Measurements from ENCODE around the gene ZEB2. TPM values are rescaled to one million over a fixed set of nuclear protein-coding genes. Genes with fewer than 3 reads are reported as not detected.

The ZEB2 gene
- total RNA-seq, 4 donors from 2014 or later = 148 to 290 (median 218) TPM

DNA sequence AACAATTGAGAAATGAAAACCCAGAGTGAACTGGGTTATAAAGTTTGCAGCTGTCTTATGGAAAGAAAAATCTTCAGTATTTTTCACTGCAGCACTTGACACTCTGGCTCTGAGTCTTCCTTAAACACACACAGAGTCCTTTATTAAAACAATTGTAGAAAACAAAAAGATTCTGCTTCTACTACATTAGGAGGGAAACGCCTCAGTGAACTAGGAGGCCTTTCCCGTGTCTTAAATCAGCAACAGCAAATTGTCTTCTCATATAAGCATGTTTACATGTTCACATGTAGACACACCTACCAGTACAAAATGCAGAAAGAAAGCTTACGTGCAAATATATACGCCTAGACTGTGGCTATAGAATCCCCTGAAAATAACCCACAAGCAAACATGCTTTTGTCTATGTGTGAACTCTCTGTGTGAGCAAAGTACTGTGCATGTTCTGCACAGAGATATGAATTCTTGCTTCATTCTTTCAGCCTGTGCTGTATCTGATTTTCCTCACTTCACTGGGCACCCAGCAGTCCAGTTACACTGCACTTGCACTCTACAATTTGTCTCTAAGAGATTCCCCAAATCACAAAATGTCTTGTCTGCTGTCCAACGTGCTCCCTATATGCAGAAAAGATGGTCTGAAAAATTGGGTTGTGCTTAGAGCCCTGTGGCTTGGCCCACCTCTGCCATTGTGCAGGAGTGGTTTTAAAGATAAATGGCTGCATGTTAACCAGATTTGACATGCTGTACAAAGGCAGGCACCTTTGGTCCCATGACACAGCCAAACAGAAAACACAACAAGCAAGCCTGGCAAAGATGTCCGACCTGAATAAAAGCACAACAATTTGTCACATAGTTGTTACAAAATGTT is 24.5 kb downstream of the ZEB2 start:
- Histone ChIP-seq H3K27ac (peak overlapping the region; percentile 6 to 85 (median 54)), H3K4me3 (peak overlapping the region in 1 of 4 donors; percentile 5), H3K36me3 (peaks cover 0 to 7% (median 0%) of the 10 kb centered on the region in 3 donors), H3K9me3 (no peaks in the 10 kb centered on the region), H3K4me1 (peaks cover 0 to 79% (median 27%) of the 10 kb centered on the region in 4 donors), H3K27me3 (no peaks in the 10 kb centered on the region)
- TF ChIP-seq POLR2A (IDR thresholded peaks at IDR 0.05) (no peak), EP300 (IDR thresholded peaks at IDR 0.05) (no peak)
- TF ChIP-seq, protein P1, sequence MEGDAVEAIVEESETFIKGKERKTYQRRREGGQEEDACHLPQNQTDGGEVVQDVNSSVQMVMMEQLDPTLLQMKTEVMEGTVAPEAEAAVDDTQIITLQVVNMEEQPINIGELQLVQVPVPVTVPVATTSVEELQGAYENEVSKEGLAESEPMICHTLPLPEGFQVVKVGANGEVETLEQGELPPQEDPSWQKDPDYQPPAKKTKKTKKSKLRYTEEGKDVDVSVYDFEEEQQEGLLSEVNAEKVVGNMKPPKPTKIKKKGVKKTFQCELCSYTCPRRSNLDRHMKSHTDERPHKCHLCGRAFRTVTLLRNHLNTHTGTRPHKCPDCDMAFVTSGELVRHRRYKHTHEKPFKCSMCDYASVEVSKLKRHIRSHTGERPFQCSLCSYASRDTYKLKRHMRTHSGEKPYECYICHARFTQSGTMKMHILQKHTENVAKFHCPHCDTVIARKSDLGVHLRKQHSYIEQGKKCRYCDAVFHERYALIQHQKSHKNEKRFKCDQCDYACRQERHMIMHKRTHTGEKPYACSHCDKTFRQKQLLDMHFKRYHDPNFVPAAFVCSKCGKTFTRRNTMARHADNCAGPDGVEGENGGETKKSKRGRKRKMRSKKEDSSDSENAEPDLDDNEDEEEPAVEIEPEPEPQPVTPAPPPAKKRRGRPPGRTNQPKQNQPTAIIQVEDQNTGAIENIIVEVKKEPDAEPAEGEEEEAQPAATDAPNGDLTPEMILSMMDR (IDR thresholded peaks at IDR 0.05) = no peak
- 27 to 31% methylated on average over 6 of the region's 6 CpGs for WGBS, 2 donors
- no peak for DNase-seq (ENCODE audit: low spot score in 2 of 2)

DNA sequence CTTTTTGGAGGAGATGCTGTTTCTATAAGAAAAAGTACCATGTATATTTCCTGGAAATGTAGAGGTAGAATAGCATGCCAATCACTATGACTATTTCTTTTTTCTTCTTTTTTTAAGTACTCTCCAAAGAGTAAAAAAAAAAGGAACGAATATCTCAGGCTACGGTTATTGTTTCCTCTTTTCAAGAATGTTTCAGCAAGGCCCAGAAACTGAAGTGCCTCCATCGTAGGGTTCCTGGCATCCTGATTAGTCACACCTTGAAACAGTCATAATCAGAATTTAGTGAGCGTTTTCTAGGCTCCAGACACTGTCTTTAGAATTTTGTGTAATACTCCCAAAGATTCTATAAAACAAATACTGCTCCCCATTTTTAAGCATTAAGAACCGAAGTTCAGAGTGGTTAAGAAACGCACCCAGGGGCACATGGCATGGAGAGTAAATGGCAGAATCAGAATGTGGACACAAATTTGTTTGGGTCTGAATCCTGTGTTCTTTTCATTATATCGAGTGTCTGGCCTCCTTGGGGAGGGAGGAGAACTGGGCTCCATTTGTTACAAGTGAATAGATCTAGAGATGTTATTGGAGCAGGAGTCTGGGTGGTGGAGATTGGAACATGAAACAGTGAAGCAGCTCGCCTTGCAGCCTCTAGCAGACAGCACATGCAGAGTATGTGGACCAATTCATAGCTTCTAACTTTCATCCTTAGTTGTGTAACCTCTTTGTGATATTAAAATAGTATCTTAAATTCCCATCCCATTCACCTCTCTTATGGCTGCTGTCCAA is 26.7 kb downstream of the ZEB2 start:
- no peak for DNase-seq (ENCODE audit: low spot score in 2 of 2)
- Histone ChIP-seq H3K36me3 (peaks cover 0 to 7% (median 0%) of the 10 kb centered on the region in 3 donors), H3K4me3 (no peak overlapping the region), H3K27ac (peak overlapping the region in 2 of 4 donors; percentile 30 to 59), H3K4me1 (peaks cover 0 to 80% (median 27%) of the 10 kb centered on the region in 4 donors), H3K9me3 (no peaks in the 10 kb centered on the region), H3K27me3 (no peaks in the 10 kb centered on the region)
- WGBS, 2 donors = 54% methylated on average over 8 of the region's 8 CpGs
- TF ChIP-seq, protein P1 (IDR thresholded peaks at IDR 0.05) = no peak
- no peak for TF ChIP-seq EP300 (IDR thresholded peaks at IDR 0.05)
- TF ChIP-seq POLR2A (IDR thresholded peaks at IDR 0.05) = no peak

DNA sequence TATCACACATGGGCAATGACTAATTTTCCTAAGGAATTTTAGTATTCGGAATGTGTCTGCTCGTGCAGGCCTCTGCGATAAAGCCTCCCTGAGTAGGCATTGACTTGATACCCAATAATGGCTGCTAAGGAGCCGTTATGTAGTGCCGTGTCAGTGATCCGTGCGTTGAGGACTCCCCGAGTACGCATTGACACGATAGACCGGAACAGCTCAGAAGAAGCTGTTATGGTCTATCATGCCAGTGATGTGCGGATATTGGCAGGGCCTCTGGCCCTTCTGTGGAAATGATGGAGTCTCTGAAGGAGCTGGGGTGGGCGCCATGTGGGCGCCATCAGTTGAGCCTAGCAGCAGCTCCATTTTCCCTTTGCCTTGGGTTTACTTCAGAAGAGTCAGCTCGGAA is 29.1 kb downstream of the ZEB2 start:
- Histone ChIP-seq H3K9me3 (no peaks in the 10 kb centered on the region), H3K4me3 (no peak overlapping the region), H3K27ac (peak overlapping the region in 2 of 4 donors; percentile 4 to 65), H3K36me3 (peaks cover 0 to 7% (median 0%) of the 10 kb centered on the region in 3 donors), H3K4me1 (peaks cover 0 to 79% (median 24%) of the 10 kb centered on the region in 4 donors), H3K27me3 (no peaks in the 10 kb centered on the region)
- DNase-seq (ENCODE audit: low spot score in 2 of 2) = no peak
- 89 to 93% methylated on average over 15 of the region's 15 CpGs for WGBS, 2 donors
- TF ChIP-seq, protein P1 (IDR thresholded peaks at IDR 0.05) = no peak

DNA sequence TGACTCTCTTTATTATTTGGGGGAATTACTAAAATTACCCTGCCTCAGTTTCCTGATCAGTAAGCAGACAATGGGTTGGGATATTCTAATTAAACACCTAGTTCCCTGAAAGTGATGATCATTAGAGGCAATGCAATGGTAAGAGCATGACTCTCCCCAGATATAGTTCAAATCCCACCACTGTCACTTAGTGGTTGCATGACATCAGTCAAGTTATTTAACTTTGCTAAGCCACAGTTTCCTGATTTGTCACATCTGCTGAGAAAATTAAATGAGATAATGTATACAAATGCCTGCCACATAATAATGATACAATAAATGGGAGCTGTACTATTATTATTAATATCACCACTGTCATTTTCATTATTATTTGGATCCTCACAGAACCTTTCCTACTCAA is 29.9 kb downstream of the ZEB2 start:
- H3K36me3 ChIP-seq = peaks cover 0 to 7% (median 0%) of the 10 kb centered on the region in 3 donors

More for the DNA sequence above, 29.9 kb downstream of the ZEB2 start:
- Histone ChIP-seq H3K4me3 (no peak overlapping the region), H3K27ac (peak overlapping the region in 2 of 4 donors; percentile 25 to 65), H3K9me3 (no peaks in the 10 kb centered on the region), H3K27me3 (no peaks in the 10 kb centered on the region), H3K4me1 (peaks cover 0 to 77% (median 22%) of the 10 kb centered on the region in 4 donors)
- DNase-seq (ENCODE audit: low spot score in 2 of 2) = no peak
- TF ChIP-seq, protein P1 (IDR thresholded peaks at IDR 0.05) = no peak
- no peak for TF ChIP-seq EP300 (IDR thresholded peaks at IDR 0.05)
- TF ChIP-seq POLR2A (IDR thresholded peaks at IDR 0.05) = no peak
